Lower lobe of right lung (tissue), 2 donors: ENCODE data around the gene SMARCD3. TPM values are rescaled to one million over a fixed set of nuclear protein-coding genes. Genes with fewer than 3 reads are reported as not detected.

Experiments used
- ATAC-seq, 2 donors: fragments of 200-7000 bp; cut with Tn5 transposase; one replicate each; pipeline ENCODE4 v1.9.1; 2020 to 2022; ENCODE audit warnings: mild to moderate bottlenecking in 2 of 2, moderate library complexity in 2 of 2
- DNase-seq: peaks from one replicate; pipeline ENCODE4 v3.0.0-alpha.2; 2020
- H3K27ac ChIP-seq: fragments of 200-600 bp; one replicate; pipeline ENCODE4 v1.8.0; 2022
- H3K27me3 ChIP-seq: fragments of 200-600 bp; one replicate; pipeline ENCODE4 v1.8.0; 2022; ENCODE audit warnings: low read depth
- H3K36me3 ChIP-seq: fragments of 200-600 bp; one replicate; pipeline ENCODE4 v1.8.0; 2022; ENCODE audit warnings: mild to moderate bottlenecking
- H3K4me1 ChIP-seq: fragments of 200-600 bp; one replicate; pipeline ENCODE4 v1.8.0; 2022
- H3K4me3 ChIP-seq: fragments of 200-600 bp; one replicate; pipeline ENCODE4 v1.8.0; 2022; ENCODE audit warnings: mild to moderate bottlenecking
- H3K9me3 ChIP-seq: fragments of 200-600 bp; one replicate; pipeline ENCODE4 v1.8.0; 2022
- CTCF ChIP-seq: fragments of 200-600 bp; IDR thresholded peaks from one replicate; pipeline ENCODE4 v1.8.0; 2022; ENCODE audit warnings: antibody characterized with exemption, mild to moderate bottlenecking
- intact Hi-C: fragments of 100-400 bp; cut with DNase I; formaldehyde crosslinking; loops from one replicate; pipeline ENCODE4 v1.11.0; 2022
- total RNA-seq: library from RNA; stranded (reverse); fragmentation: NEBNext Ultra II Directional; extraction: Animal tissue kit (Norgen Biotek cat#: 25700); gene quantifications from one replicate; pipeline ENCODE4 v1.2.1, GENCODE V29; 2021
- donor health status: DM: no; HTN: yes; CAD: no; lungs with severe emphysema.

The SMARCD3 gene
- total RNA-seq, 1 donor from 2014 or later, result 53.1 TPM

GRCh38 chr7:151255390-151255789 is 6.9 kb upstream of the SMARCD3 start:
- no peak for ATAC-seq
- H3K27me3 ChIP-seq, result peaks cover 3% of the 10 kb centered on the region
- intact Hi-C loops, result no loop called here
- H3K9me3 ChIP-seq, result no peaks in the 10 kb centered on the region
- no peak for TF ChIP-seq CTCF
- no peaks in the 10 kb centered on the region for H3K36me3 ChIP-seq
- H3K4me1 ChIP-seq, result peaks cover 21% of the 10 kb centered on the region
- no peak overlapping the region for H3K27ac ChIP-seq
- DNase-seq, result no peak
- no peak overlapping the region for H3K4me3 ChIP-seq

GRCh38 chr7:151254851-151255250 is 6.4 kb upstream of the SMARCD3 start:
- no peaks in the 10 kb centered on the region for H3K9me3 ChIP-seq
- intact Hi-C loops, result no loop called here
- no peak for TF ChIP-seq CTCF
- DNase-seq, result no peak
- no peaks in the 10 kb centered on the region for H3K36me3 ChIP-seq
- peaks cover 3% of the 10 kb centered on the region for H3K27me3 ChIP-seq
- no peak overlapping the region for H3K4me3 ChIP-seq
- peaks cover 26% of the 10 kb centered on the region for H3K4me1 ChIP-seq
- ATAC-seq, result no peak
- H3K27ac ChIP-seq, result no peak overlapping the region

- Histone ChIP-seq H3K27ac (no peak overlapping the region), H3K4me3 (no peak overlapping the region), H3K4me1 (peaks cover 29% of the 10 kb centered on the region), H3K36me3 (no peaks in the 10 kb centered on the region), H3K27me3 (peaks cover 3% of the 10 kb centered on the region), H3K9me3 (no peaks in the 10 kb centered on the region)
- no peak for ATAC-seq
- DNase-seq, result peak; percentile 34
- no peak for TF ChIP-seq CTCF
- intact Hi-C loops, result no loop called here
Observed at GRCh38 chr7:151254316-151254715, 5.8 kb upstream of the SMARCD3 start.

- intact Hi-C loops, result no loop called here
- Histone ChIP-seq H3K9me3 (no peaks in the 10 kb centered on the region), H3K27ac (no peak overlapping the region), H3K36me3 (no peaks in the 10 kb centered on the region), H3K4me3 (no peak overlapping the region), H3K4me1 (peaks cover 31% of the 10 kb centered on the region), H3K27me3 (peaks cover 3% of the 10 kb centered on the region)
- DNase-seq, result no peak
- TF ChIP-seq CTCF, result no peak
- ATAC-seq, result no peak
Observed at GRCh38 chr7:151252961-151253711, 4.6 kb upstream of the SMARCD3 start.

GRCh38 chr7:151252561-151252835 is 4.0 kb upstream of the SMARCD3 start:
- Histone ChIP-seq H3K4me1 (peaks cover 37% of the 10 kb centered on the region), H3K27me3 (peaks cover 7% of the 10 kb centered on the region)

More at GRCh38 chr7:151252561-151252835, 4.0 kb upstream of the SMARCD3 start:
- DNase-seq, result peak; percentile 46
- peak overlapping the region; percentile 77 for H3K27ac ChIP-seq
- ATAC-seq, result no peak
- H3K36me3 ChIP-seq, result no peaks in the 10 kb centered on the region
- no peaks in the 10 kb centered on the region for H3K9me3 ChIP-seq
- intact Hi-C loops, result no loop called here
- peak overlapping the region; percentile 66 for H3K4me3 ChIP-seq
- no peak for TF ChIP-seq CTCF
